NCI-H1694 (cell line): ENCODE data around the gene DNAH11.
"Not testable (repeated sequence)": the region's sequence is repeated elsewhere in the genome, so short reads cannot be mapped to it uniquely, and the experiment has no call there.

Source experiments
- DNase-seq: peaks from one replicate; lab custom pipeline; 2025; lab: John Stamatoyannopoulos, UW

Gene DNAH11

GRCh38 chr7:21717323-21717722 lies 174.5 kb downstream of the DNAH11 start:
- no peak for DNase-seq

GRCh38 chr7:21718391-21718790 lies 175.6 kb downstream of the DNAH11 start:
- DNase-seq: no peak

- DNase-seq: no peak
Measured at GRCh38 chr7:21719846-21720245, 177.0 kb downstream of the DNAH11 start.

GRCh38 chr7:21722371-21722770 lies 179.5 kb downstream of the DNAH11 start:
- no peak for DNase-seq

- no peak for DNase-seq
Measured at GRCh38 chr7:21724562-21724961, 181.7 kb downstream of the DNAH11 start.

- no peak for DNase-seq
Measured at GRCh38 chr7:21730399-21730798, 187.6 kb downstream of the DNAH11 start.

- no peak for DNase-seq
Measured at GRCh38 chr7:21731977-21732376, 189.1 kb downstream of the DNAH11 start.

GRCh38 chr7:21732956-21733355 lies 190.1 kb downstream of the DNAH11 start:
- not testable (repeated sequence) for DNase-seq

- no peak for DNase-seq
Measured at GRCh38 chr7:21733837-21734236, 191.0 kb downstream of the DNAH11 start.

- no peak for DNase-seq
Measured at GRCh38 chr7:21743493-21743892, 200.7 kb downstream of the DNAH11 start.

- DNase-seq: no peak
Measured at GRCh38 chr7:21746949-21747348, 204.1 kb downstream of the DNAH11 start.

- DNase-seq: no peak
Measured at GRCh38 chr7:21747806-21748205, 205.0 kb downstream of the DNAH11 start.

- no peak for DNase-seq
Measured at GRCh38 chr7:21749378-21749777, 206.5 kb downstream of the DNAH11 start.

GRCh38 chr7:21753071-21753470 lies 210.2 kb downstream of the DNAH11 start:
- DNase-seq: no peak

- DNase-seq: no peak
Measured at GRCh38 chr7:21754963-21755362, 212.1 kb downstream of the DNAH11 start.

GRCh38 chr7:21757537-21758282 lies 214.9 kb downstream of the DNAH11 start:
- DNase-seq: no peak

- DNase-seq: no peak
Measured at GRCh38 chr7:21758286-21758685, 215.4 kb downstream of the DNAH11 start.

- DNase-seq: no peak
Measured at GRCh38 chr7:21762469-21762868, 219.6 kb downstream of the DNAH11 start.

- DNase-seq: no peak
Measured at GRCh38 chr7:21763818-21764217, 221.0 kb downstream of the DNAH11 start.

GRCh38 chr7:21766218-21766617 lies 223.4 kb downstream of the DNAH11 start:
- no peak for DNase-seq

- DNase-seq: peak; percentile 64
Measured at GRCh38 chr7:21767300-21767900, 224.6 kb downstream of the DNAH11 start.

GRCh38 chr7:21768279-21768678 lies 225.4 kb downstream of the DNAH11 start:
- DNase-seq: no peak

GRCh38 chr7:21771266-21771665 lies 228.4 kb downstream of the DNAH11 start:
- DNase-seq: no peak
